Lung (tissue), 12 donors: ENCODE measurements around the gene PLCB4. TPM values are rescaled to one million over a fixed set of nuclear protein-coding genes. Genes with fewer than 3 reads are reported as not detected.

Experiments
- ATAC-seq: fragments of 200-7000 bp; cut with Tn5 transposase; one replicate; pipeline ENCODE4 v1.9.1; 2020; ENCODE audit warnings: moderate number of reproducible peaks; ENCODE audit not compliant: insufficient read depth, low FRiP score
- DNase-seq, 3 donors: peaks; one replicate each; pipeline ENCODE4 v3.0.0-alpha.2; 2013 to 2017
- H3K27ac ChIP-seq, 2 donors: one replicate each; pipeline ENCODE4 v1.5.1; 2013; ENCODE audit warnings: mild to moderate bottlenecking in 2 of 2, moderate library complexity in 2 of 2, control low read depth in 1 of 2, inconsistent platforms in 1 of 2, low read depth in 1 of 2, low read length in 1 of 2
- H3K27me3 ChIP-seq, 3 donors: one replicate each; pipeline ENCODE4 v1.5.1; 2013; ENCODE audit warnings: low read length in 2 of 3; ENCODE audit not compliant: control insufficient read depth in 3 of 3, insufficient read depth in 3 of 3
- H3K36me3 ChIP-seq, 4 donors: one replicate each; pipeline ENCODE4 v1.5.1; 2013; ENCODE audit warnings: low read length in 4 of 4, mild to moderate bottlenecking in 1 of 4, moderate library complexity in 1 of 4; ENCODE audit not compliant: control insufficient read depth in 4 of 4, insufficient read depth in 4 of 4
- H3K4me1 ChIP-seq, 5 donors: one replicate each; pipeline ENCODE4 v1.5.1; 2013; ENCODE audit warnings: low read length in 5 of 5, mild to moderate bottlenecking in 2 of 5, moderate library complexity in 1 of 5; ENCODE audit not compliant: control insufficient read depth in 5 of 5, insufficient read depth in 5 of 5
- H3K4me3 ChIP-seq: one replicate; pipeline ENCODE4 v1.5.1; 2013; ENCODE audit warnings: mild to moderate bottlenecking, control low read depth, moderate library complexity
- H3K9ac ChIP-seq, 2 donors: one replicate each; pipeline ENCODE4 v1.5.1; 2013; ENCODE audit warnings: low read length in 2 of 2, control low read depth in 1 of 2; ENCODE audit not compliant: insufficient read depth in 1 of 2
- H3K9me3 ChIP-seq, 4 donors: one replicate each; pipeline ENCODE4 v1.5.1; 2013; ENCODE audit warnings: low read length in 3 of 4, mild to moderate bottlenecking in 1 of 4, moderate library complexity in 1 of 4; ENCODE audit not compliant: control insufficient read depth in 4 of 4, insufficient read depth in 3 of 4
- WGBS, 2 donors: extraction: QIAGEN DNeasy Blood & Tissue Kit; methylation state at CpG; one replicate each; pipeline ENCODE4 v1.1.7; 2013; 5-methylcytosine and 5-hydroxymethylcytosine counted together
- polyA plus RNA-seq, 2 donors: library from polyadenylated mRNA; stranded (reverse); fragments of 200-250 nt; gene quantifications; one replicate each; pipeline ENCODE4 v1.2.1, GENCODE V29; 2013
- total RNA-seq, 2 donors: library from RNA; depleted of rRNA in 1 of 2; stranded (reverse); fragments of >200 nt in 1 of 2; gene quantifications; one replicate each; pipeline ENCODE4 v1.2.1, GENCODE V29; 2014 to 2021
- TF ChIP-seq, protein P1 (sequence below): IDR thresholded peaks from 2 replicates; pipeline ENCODE4 v1.5.1; 2012; ENCODE audit warnings: mild to moderate bottlenecking; ENCODE audit errors: control extremely low read depth, extremely low read depth
- donor health status: control.
- donor health status: control.
- donor health status: Bipolar disorder and iron deficiency.
- donor health status: healthy.
- donor health status: DM: yes; HTN: yes; CAD: no.

Gene PLCB4
- total and polyA plus RNA-seq, 4 donors: 2.1 to 18.6 (median 5.6) TPM

DNA sequence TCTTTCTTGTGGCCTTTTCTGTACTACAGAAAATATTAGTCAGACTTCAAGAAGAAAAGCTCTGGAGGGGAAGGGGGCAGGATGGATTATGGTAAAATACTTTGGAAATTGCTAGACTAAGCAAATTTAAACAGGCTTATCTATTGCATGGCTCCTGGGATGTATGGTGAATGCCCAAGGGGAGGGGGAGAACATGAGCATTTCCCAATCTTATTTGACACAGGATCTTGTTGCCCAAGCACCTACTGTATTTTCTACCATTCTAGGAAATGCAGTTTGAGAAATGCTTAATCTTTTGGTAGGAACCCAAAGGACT is 359.4 kb downstream of the PLCB4 start:
- TF ChIP-seq, protein P1, sequence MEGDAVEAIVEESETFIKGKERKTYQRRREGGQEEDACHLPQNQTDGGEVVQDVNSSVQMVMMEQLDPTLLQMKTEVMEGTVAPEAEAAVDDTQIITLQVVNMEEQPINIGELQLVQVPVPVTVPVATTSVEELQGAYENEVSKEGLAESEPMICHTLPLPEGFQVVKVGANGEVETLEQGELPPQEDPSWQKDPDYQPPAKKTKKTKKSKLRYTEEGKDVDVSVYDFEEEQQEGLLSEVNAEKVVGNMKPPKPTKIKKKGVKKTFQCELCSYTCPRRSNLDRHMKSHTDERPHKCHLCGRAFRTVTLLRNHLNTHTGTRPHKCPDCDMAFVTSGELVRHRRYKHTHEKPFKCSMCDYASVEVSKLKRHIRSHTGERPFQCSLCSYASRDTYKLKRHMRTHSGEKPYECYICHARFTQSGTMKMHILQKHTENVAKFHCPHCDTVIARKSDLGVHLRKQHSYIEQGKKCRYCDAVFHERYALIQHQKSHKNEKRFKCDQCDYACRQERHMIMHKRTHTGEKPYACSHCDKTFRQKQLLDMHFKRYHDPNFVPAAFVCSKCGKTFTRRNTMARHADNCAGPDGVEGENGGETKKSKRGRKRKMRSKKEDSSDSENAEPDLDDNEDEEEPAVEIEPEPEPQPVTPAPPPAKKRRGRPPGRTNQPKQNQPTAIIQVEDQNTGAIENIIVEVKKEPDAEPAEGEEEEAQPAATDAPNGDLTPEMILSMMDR: no peak
- no peak overlapping the region for H3K27ac ChIP-seq
- no peak overlapping the region for H3K4me3 ChIP-seq
- no peaks in the 10 kb centered on the region for H3K27me3 ChIP-seq
- no peaks in the 10 kb centered on the region for H3K9me3 ChIP-seq
- DNase-seq (no peak), ATAC-seq (no peak)
- peaks cover 0 to 9% (median 6%) of the 10 kb centered on the region in 5 donors for H3K4me1 ChIP-seq
- H3K9ac ChIP-seq: no peak overlapping the region
- peaks cover 0 to 18% (median 3%) of the 10 kb centered on the region in 4 donors for H3K36me3 ChIP-seq

DNA sequence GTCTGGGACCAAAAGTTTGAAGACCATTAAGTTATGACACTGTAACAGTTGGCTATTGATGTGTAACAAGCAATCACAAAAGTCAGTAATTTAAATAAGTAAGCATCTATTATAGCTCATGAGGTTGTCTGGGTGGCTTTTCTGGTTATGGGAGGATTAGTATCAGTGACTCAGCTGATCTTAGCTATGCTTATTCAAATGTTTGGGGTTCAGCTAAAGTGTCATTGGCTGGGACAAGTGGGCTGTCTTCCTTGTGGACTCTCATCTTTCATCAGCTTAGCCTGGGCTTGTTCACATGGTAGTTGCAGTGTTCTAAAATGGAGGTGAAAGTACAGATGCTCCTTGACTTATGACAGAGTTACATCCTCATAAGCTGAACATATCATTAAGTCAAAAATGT is 370.9 kb downstream of the PLCB4 start:
- H3K36me3 ChIP-seq: peaks cover 0 to 49% (median 3%) of the 10 kb centered on the region in 4 donors
- ATAC-seq (no peak), DNase-seq (no peak)
- peaks cover 0 to 6% (median 1%) of the 10 kb centered on the region in 4 donors for H3K9me3 ChIP-seq
- no peaks in the 10 kb centered on the region for H3K27me3 ChIP-seq
- no peak overlapping the region for H3K27ac ChIP-seq
- no peak overlapping the region for H3K9ac ChIP-seq
- TF ChIP-seq, protein P1: no peak
- no peak overlapping the region for H3K4me3 ChIP-seq
- no peaks in the 10 kb centered on the region for H3K4me1 ChIP-seq

GRCh38 chr20:9440892-9441291 is 372.0 kb downstream of the PLCB4 start:
- Histone ChIP-seq H3K36me3 (peaks cover 0 to 41% (median 3%) of the 10 kb centered on the region in 4 donors), H3K4me1 (no peaks in the 10 kb centered on the region), H3K9me3 (peaks cover 0 to 6% (median 1%) of the 10 kb centered on the region in 4 donors), H3K27me3 (no peaks in the 10 kb centered on the region), H3K9ac (no peak overlapping the region), H3K4me3 (no peak overlapping the region), H3K27ac (no peak overlapping the region)
- 78 to 81% methylated on average over 3 of the region's 3 CpGs for WGBS, 2 donors
- DNase-seq (no peak), ATAC-seq (no peak)
- TF ChIP-seq, protein P1: no peak

GRCh38 chr20:9441948-9442347 is 373.1 kb downstream of the PLCB4 start:
- H3K4me1 ChIP-seq: no peaks in the 10 kb centered on the region

More at GRCh38 chr20:9441948-9442347, 373.1 kb downstream of the PLCB4 start:
- Histone ChIP-seq H3K9ac (no peak overlapping the region), H3K36me3 (peaks cover 0 to 34% (median 4%) of the 10 kb centered on the region in 4 donors), H3K9me3 (peaks cover 0 to 6% (median 1%) of the 10 kb centered on the region in 4 donors), H3K4me3 (no peak overlapping the region), H3K27ac (no peak overlapping the region), H3K27me3 (no peaks in the 10 kb centered on the region)
- 80 to 84% methylated on average over 3 of the region's 3 CpGs for WGBS, 2 donors
- no peak for DNase-seq
- TF ChIP-seq, protein P1: no peak
- ATAC-seq: no peak
